SIG-M5 treated with dmso at 0.1 percent for 504 hours (cell line): ENCODE results near the gene AGBL5.

Experiments used
- DNase-seq: peaks from one replicate; lab custom pipeline; 2025; ENCODE audit not compliant: unreplicated experiment; lab: John Stamatoyannopoulos, UW

AGBL5 gene

GRCh38 chr2:27024188-27024587, 27.3 kb upstream of the AGBL5 start:
- no peak for DNase-seq

GRCh38 chr2:27024812-27025211, 26.7 kb upstream of the AGBL5 start:
- no peak for DNase-seq

GRCh38 chr2:27025281-27025800, 26.1 kb upstream of the AGBL5 start:
- DNase-seq, result no peak

- DNase-seq, result no peak
These were observed 25.3 kb upstream of the AGBL5 start for GRCh38 chr2:27025861-27026851.

GRCh38 chr2:27027211-27027651, 24.2 kb upstream of the AGBL5 start:
- DNase-seq, result no peak

GRCh38 chr2:27029051-27029450, 22.4 kb upstream of the AGBL5 start:
- no peak for DNase-seq

GRCh38 chr2:27032495-27033252, 18.8 kb upstream of the AGBL5 start, which contains the start of gene TMEM214:
TSS of gene TMEM214 (plus strand) at chr2:27032965. CDS start at chr2:27033016, 51 bp downstream.
- DNase-seq, result peak; percentile 83

GRCh38 chr2:27033253-27033852, 18.1 kb upstream of the AGBL5 start:
- DNase-seq, result no peak

GRCh38 chr2:27038012-27038411, 13.5 kb upstream of the AGBL5 start:
- no peak for DNase-seq

- DNase-seq, result no peak
These were observed 12.7 kb upstream of the AGBL5 start for GRCh38 chr2:27038631-27039339.

GRCh38 chr2:27039426-27039825, 12.0 kb upstream of the AGBL5 start:
- no peak for DNase-seq

GRCh38 chr2:27039871-27040270, 11.6 kb upstream of the AGBL5 start:
- no peak for DNase-seq

GRCh38 chr2:27040282-27040681, 11.2 kb upstream of the AGBL5 start:
- DNase-seq, result no peak

GRCh38 chr2:27041752-27042151, 9.7 kb upstream of the AGBL5 start:
- DNase-seq, result no peak

GRCh38 chr2:27042159-27042661, 9.3 kb upstream of the AGBL5 start:
- no peak for DNase-seq

- DNase-seq, result no peak
These were observed 8.4 kb upstream of the AGBL5 start for GRCh38 chr2:27042985-27043634.

- no peak for DNase-seq
These were observed 1.8 kb upstream of the AGBL5 start for GRCh38 chr2:27049422-27050280.

GRCh38 chr2:27050281-27050995, 1.0 kb upstream of the AGBL5 start:
- peak; percentile 94 for DNase-seq
